Fibroblast of skin of left quadriceps (primary cell): Measurements from ENCODE around the gene L1CAM.
A peak's percentile ranks its signal among the peaks of the same experiment; 100 is the strongest.

Experiments used
- DNase-seq, 2 experiments: peaks; one replicate each; pipeline ENCODE4 v3.0.0-alpha.2; 2013; ENCODE audit warnings: low read depth in 2 of 2

Gene L1CAM

GRCh38 chrX:153885968-153886903 is at the start of gene L1CAM:
Gene L1CAM, minus strand, starts transcription at chrX:153886173. Its CDS starts 10,337 bp downstream, at chrX:153875836.
- DNase-seq, result no peak

DNA sequence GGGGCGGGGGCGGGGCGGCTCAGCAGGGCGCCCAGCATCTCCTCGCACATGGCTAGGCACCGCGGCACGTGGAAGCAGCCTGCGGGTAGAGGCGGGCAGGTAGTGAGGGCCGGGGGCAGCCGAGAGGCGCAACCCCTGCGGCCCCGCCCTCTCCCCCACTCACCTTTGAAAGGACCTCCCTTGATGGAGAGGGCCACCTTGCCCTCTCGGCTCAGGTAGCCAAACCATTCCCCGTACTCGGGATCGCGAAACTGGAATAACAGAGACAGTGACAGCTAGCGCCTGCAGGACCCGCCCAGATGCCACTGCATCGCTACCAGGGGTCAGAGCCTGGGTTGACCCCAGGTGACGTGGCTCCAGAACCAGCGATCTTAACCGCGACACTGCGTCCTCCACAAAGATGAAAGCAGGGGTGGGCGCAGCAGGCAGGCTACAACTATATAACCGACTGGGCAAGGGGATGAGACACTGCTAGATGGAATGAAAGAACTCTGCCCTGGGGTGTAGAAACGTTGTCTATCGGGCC is 49.4 kb upstream of the L1CAM start:
- DNase-seq, result no peak

- DNase-seq, result no peak
These were observed 48.9 kb upstream of the L1CAM start, which contains the start of gene NAA10 for GRCh38 chrX:153934762-153935325. Gene NAA10, minus strand, starts transcription at chrX:153935037. Its CDS starts 133 bp downstream, at chrX:153934904.

GRCh38 chrX:153934148-153934761 is 48.3 kb upstream of the L1CAM start:
- no peak for DNase-seq

DNA sequence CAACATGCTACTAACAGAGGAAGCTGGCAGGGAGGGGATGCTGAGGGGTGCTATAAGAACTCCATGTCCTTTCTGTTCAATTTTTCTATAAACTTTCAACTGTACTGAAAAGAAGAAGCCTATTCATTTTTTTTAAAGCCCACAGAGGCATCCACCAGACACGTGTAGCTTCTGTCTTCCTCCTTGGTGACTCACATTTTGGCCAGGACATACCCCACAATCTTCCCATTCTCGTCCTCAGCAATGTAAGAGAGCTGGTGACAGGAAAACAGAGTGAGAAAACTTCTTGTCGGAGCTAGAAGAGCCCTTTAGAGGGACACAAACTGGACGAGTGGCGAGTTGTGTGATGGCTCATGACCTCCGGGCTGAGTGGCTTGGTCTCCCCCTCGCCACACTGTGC is 47.8 kb upstream of the L1CAM start:
- no peak for DNase-seq

GRCh38 chrX:153932220-153932915 is 46.4 kb upstream of the L1CAM start:
- DNase-seq, result no peak

DNA sequence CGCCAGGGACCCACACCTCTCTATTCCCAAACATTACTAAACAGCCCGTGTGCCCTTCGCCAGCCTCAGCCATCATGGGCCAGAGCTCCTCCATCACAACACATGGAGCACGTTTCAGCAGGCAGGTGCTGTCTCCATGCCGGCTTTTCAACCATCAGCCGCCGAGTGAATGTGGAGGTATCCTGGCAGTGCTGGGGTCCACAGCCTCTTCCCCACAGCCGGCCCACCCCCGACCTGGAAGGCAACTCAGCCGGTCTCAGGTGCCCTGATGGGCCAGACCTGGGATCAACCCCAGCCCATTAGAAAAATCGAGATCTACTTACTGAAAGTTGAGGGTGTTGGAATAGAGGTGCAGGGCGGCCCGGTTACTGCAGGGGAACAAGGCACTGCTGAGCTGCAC is 45.8 kb upstream of the L1CAM start:
- DNase-seq, result no peak

DNA sequence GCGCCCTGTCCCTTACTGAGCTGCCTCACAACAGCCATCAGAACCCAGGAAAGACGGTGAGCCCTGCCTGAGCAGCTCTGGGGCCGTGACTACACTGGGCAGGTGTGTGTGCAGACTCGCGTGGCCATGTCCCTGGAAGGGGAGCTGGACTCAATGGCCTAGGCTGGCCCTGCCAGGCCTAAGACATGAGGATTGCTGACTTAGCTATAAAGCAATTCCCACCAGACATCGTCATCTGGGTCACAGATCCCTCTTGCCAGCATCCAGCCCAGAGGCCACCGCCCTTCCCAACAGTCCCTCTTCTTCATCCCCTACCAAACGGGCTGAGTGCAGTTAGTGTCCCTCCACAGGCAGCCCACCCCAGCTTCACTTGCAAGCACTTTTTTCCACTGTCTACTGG is 45.2 kb upstream of the L1CAM start:
- DNase-seq, result no peak

DNA sequence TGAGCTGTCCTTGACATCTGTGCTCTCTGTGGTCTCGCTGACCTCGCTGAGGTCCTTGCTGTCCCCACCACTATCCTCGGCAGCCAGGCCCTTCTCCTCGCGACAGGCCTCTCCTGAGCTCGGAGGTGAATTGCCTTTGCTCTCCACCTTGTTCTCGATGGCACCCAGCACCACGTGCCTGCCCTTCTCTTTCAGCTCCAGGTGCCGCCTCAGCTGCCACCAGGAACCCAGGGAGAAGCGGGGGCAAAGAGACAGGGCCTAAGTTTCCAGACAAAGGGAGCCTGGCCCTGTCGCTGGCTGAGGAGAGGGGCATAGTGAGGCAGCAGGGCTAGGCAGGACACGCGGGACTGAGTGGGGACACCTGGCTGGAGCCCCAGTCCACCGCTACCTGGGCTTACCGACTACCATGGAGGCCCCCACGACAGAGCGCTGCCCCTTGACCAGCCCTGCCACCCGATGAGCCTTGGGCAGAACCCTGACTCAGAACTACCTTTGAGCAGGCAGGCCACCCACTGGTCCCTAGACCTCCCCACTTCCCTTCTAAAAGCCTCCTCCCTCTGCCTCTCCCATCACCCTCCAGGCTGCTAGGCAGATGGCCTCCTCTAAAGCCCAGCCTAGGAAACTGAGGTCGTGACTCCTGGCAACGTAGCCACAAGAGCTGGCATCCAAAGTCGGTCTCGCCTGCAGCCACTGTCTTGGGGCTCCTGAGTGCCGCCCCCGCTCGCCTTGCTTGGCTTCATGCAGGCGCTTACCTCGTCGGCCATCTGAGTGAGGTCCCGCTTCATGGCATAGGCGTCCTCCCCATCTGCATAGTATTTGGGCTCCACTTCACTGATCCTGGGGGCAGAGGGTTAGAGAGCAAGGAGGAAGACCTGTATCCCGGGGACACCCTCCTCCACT is 44.3 kb upstream of the L1CAM start:
- DNase-seq, result no peak

DNA sequence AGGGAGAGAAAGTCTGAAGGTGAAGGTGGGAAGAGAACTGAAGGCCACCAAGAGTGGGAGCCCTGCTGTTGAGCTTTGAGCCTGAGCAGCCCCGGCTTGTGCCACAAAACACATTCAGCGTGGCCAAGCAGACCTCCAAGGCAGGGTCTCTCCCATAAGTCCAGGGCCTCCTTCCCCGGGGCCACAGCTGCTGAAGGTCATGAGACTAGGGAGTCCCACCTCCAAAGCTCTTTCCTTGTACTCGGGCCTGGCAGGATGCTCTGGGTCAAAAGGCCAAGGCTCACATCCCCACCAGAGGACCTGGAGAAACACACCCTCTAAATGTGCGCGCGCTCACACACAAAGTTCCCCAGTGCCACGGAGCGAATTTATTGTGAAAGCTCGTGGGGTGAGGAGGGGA is 43.6 kb upstream of the L1CAM start:
- DNase-seq, result no peak

GRCh38 chrX:153928846-153929245 is 42.9 kb upstream of the L1CAM start:
- DNase-seq, result no peak

GRCh38 chrX:153927922-153928760 is 42.2 kb upstream of the L1CAM start:
- peak; percentile 92 for DNase-seq

DNA sequence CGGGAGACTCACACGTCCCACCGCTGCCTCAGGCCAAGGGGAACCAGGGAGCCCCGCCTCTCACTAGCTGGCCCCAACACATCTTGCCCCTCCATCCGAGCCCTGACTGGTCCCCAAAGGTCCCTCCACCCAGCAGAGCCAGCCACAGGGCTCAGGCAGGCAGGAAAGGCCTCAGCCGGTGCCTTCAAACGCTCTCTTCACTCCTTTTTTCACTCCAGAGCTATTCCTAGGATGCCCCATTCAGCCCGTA is 41.6 kb upstream of the L1CAM start:
- DNase-seq, result no peak

DNA sequence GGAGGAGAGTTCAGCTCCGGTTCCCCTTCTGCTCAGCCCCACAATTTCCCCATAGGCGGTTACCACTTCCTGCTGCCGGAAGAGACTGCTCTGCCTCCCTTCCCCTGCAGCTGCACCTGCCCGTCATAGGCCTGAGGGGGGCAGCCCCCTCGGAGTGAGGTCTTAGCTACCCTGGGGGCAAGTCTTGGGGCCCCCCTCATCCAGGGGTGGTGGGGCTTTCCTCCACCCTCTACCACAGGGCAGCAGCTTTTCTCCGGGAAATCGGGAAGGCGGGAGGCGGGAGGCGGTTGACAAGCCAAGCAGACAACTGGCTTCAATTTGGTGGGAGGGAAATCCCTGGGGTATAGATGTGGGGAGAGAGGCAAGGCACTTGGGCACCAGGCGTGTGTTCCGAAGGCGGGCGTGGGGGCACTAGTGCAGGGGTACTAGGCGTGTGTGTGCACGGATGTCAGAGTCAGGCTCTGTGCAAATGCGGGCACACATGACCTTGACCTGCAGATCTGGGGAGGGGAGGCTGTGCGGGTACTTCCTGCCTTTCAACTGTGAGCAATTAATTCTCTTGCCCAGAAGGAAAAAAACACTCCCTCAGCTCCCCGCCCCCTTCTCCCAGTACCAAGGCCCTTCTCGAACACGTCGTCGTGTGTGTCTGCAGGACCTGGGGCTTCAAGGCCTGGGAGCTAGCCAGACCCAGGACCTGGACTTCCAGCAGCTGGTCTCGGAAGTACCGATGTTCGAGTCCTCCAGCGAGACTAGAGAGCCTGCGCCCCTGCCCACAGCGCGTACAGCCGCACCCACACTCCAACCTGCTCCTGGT is 41.1 kb upstream of the L1CAM start:
- no peak for DNase-seq

DNA sequence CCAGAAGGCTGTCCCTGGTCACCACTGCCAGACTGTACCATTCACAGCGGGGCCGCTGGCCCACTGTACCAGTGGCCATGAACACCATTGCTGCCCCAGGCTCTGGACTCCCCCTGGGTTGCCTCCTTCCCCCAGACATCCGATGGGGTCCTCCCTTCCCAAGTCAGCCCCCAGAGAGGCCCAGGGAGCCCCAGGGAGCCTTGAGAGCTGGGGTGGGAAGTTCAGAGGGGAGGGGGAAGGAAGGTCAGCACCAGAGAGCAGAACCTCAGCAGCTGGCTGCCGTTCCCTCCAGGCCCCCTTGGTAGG is 40.5 kb upstream of the L1CAM start:
- no peak for DNase-seq

- no peak for DNase-seq
These were observed 40.0 kb upstream of the L1CAM start, which contains the start of gene ARHGAP4 for GRCh38 chrX:153925739-153926551. Gene ARHGAP4, minus strand, starts transcription at chrX:153926264. Its CDS starts 62 bp downstream, at chrX:153926202.

GRCh38 chrX:153925387-153925738 is 39.4 kb upstream of the L1CAM start:
- DNase-seq, result no peak

DNA sequence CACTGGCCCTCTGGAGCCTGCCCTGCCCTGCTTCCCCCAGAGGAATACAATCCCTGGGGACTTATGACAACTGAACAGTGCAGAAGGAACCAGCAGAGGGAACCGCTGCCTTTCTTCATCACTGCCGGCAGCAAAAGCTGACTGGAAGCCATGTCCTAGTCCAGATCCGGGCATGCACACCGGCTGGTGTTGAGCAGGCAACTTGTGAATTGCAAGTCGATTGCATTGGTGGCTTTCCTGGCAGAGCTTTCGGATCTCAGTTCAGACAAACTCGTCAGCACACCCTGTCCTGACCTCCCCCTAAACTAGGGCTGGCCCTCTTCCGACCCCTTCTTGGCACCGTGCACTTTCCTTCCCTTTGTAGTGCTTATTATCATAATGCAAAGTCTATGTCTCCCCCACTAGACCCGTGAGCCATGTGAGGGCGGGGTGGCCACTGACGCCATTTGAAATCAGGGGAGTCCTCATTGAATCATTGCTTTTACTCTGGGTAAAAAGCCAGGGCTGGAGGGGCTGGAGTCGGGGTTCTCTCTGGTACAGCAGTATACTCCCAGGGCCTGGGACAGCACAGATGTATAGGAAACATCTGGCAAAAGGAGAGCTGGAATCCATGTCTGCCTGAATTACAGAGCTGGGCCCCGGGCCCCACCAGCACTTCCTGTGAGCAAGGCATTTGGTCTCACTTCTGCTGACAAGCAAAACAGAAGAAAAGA is 38.3 kb upstream of the L1CAM start:
- no peak for DNase-seq
